Thymus (tissue), 11 donors: ENCODE data around the gene NOC4L. TPM values are rescaled to one million over a fixed set of nuclear protein-coding genes. Genes with fewer than 3 reads are reported as not detected.
A peak's percentile ranks its signal among the peaks of the same experiment; 100 is the strongest.

Source experiments
- DNase-seq, 9 donors: peaks; one replicate each; pipeline ENCODE4 v3.0.0-alpha.2; 2013; ENCODE audit warnings: low spot score in 9 of 9, low read depth in 6 of 9, missing footprints in 1 of 9
- H3K27ac ChIP-seq, 2 donors: one replicate each; pipeline ENCODE4 v1.5.1; 2013; ENCODE audit warnings: control low read depth in 1 of 2, low read depth in 1 of 2, low read length in 1 of 2, mild to moderate bottlenecking in 1 of 2, moderate library complexity in 1 of 2
- H3K27me3 ChIP-seq, 2 donors: one replicate each; pipeline ENCODE4 v1.5.1; 2013; ENCODE audit warnings: low read length in 1 of 2; ENCODE audit not compliant: control insufficient read depth in 2 of 2, insufficient read depth in 1 of 2
- H3K36me3 ChIP-seq, 2 donors: one replicate each; pipeline ENCODE4 v1.5.1; 2013; ENCODE audit warnings: low read length in 1 of 2, mild to moderate bottlenecking in 1 of 2, moderate library complexity in 1 of 2; ENCODE audit not compliant: control insufficient read depth in 2 of 2, insufficient read depth in 2 of 2
- H3K4me1 ChIP-seq, 2 donors: one replicate each; pipeline ENCODE4 v1.5.1; 2013; ENCODE audit warnings: low read length in 2 of 2; ENCODE audit not compliant: control insufficient read depth in 2 of 2, insufficient read depth in 2 of 2
- H3K4me3 ChIP-seq, 2 donors: one replicate each; pipeline ENCODE4 v1.5.1; 2013; ENCODE audit warnings: low read length in 2 of 2, control low read depth in 1 of 2, mild to moderate bottlenecking in 1 of 2
- H3K9me3 ChIP-seq, 2 donors: one replicate each; pipeline ENCODE4 v1.5.1; 2013; ENCODE audit warnings: low read length in 1 of 2, mild to moderate bottlenecking in 1 of 2; ENCODE audit not compliant: control insufficient read depth in 2 of 2, insufficient read depth in 1 of 2
- WGBS: extraction: QIAGEN DNeasy Blood & Tissue Kit; methylation state at CpG from one replicate; pipeline ENCODE4 v1.1.7; 2013; 5-methylcytosine and 5-hydroxymethylcytosine counted together
- polyA plus RNA-seq: library from polyadenylated mRNA; stranded (reverse); fragments of 200-250 nt; gene quantifications from one replicate; pipeline ENCODE4 v1.2.3, GENCODE V29; 2013
- total RNA-seq: library from RNA; stranded (reverse); fragments of 120-200 nt; gene quantifications from one replicate; pipeline ENCODE4 v1.2.4, GENCODE V29; 2013
- donor health status: healthy.

Gene NOC4L
- total and polyA plus RNA-seq, 2 donors, result 9.3 to 41.6 TPM

- H3K4me3 ChIP-seq, result no peak overlapping the region
- no peaks in the 10 kb centered on the region for H3K27me3 ChIP-seq
- peaks cover 14 to 30% of the 10 kb centered on the region in 2 donors for H3K4me1 ChIP-seq
- H3K36me3 ChIP-seq, result no peaks in the 10 kb centered on the region
- H3K27ac ChIP-seq, result no peak overlapping the region
- peaks cover 0 to 14% of the 10 kb centered on the region in 2 donors for H3K9me3 ChIP-seq
- 90% methylated on average over 30 of the region's 30 CpGs for WGBS
- no peak for DNase-seq
These were observed 36.6 kb downstream of the NOC4L start for GRCh38 chr12:132180648-132181546.

- Histone ChIP-seq H3K4me3 (no peak overlapping the region), H3K4me1 (peaks cover 22 to 38% of the 10 kb centered on the region in 2 donors), H3K27ac (no peak overlapping the region), H3K36me3 (no peaks in the 10 kb centered on the region), H3K27me3 (no peaks in the 10 kb centered on the region), H3K9me3 (peaks cover 0 to 21% of the 10 kb centered on the region in 2 donors)
- DNase-seq, result no peak
- WGBS, result 89% methylated on average over 33 of the region's 33 CpGs
These were observed 37.4 kb downstream of the NOC4L start for GRCh38 chr12:132181570-132182200.

GRCh38 chr12:132182206-132182710 is 38.0 kb downstream of the NOC4L start:
- Histone ChIP-seq H3K27ac (no peak overlapping the region), H3K9me3 (peaks cover 0 to 27% of the 10 kb centered on the region in 2 donors), H3K4me3 (no peak overlapping the region), H3K4me1 (peaks cover 25 to 44% of the 10 kb centered on the region in 2 donors), H3K36me3 (no peaks in the 10 kb centered on the region), H3K27me3 (peaks cover 0 to 2% of the 10 kb centered on the region in 2 donors)
- DNase-seq, result no peak
- WGBS, result 93% methylated on average over 21 of the region's 21 CpGs

- peaks cover 0 to 33% of the 10 kb centered on the region in 2 donors for H3K9me3 ChIP-seq
- 90% methylated on average over 10 of the region's 10 CpGs for WGBS
- no peak overlapping the region for H3K27ac ChIP-seq
- no peak overlapping the region for H3K4me3 ChIP-seq
- DNase-seq, result no peak
- no peaks in the 10 kb centered on the region for H3K36me3 ChIP-seq
- H3K4me1 ChIP-seq, result peaks cover 31 to 49% of the 10 kb centered on the region in 2 donors
- peaks cover 0 to 2% of the 10 kb centered on the region in 2 donors for H3K27me3 ChIP-seq
These were observed 38.6 kb downstream of the NOC4L start for GRCh38 chr12:132182711-132183365.

GRCh38 chr12:132185705-132186104 is 41.4 kb downstream of the NOC4L start:
- Histone ChIP-seq H3K4me3 (peak overlapping the region; percentile 20 to 39), H3K4me1 (peaks cover 38 to 54% of the 10 kb centered on the region in 2 donors), H3K9me3 (peaks cover 0 to 38% of the 10 kb centered on the region in 2 donors), H3K27ac (peak overlapping the region; percentile 90 to 96), H3K36me3 (no peaks in the 10 kb centered on the region), H3K27me3 (peaks cover 0 to 7% of the 10 kb centered on the region in 2 donors)
- 24% methylated on average over 16 of the region's 16 CpGs for WGBS
- peak in 8 of 9 donors; percentile 44 to 93 (median 74) for DNase-seq

GRCh38 chr12:132186208-132186856 is 42.1 kb downstream of the NOC4L start:
- peak overlapping the region; percentile 90 to 96 for H3K27ac ChIP-seq
- peak in 1 of 9 donors; percentile 27 for DNase-seq
- H3K36me3 ChIP-seq, result no peaks in the 10 kb centered on the region
- H3K4me3 ChIP-seq, result peak overlapping the region; percentile 20 to 39
- peaks cover 0 to 14% of the 10 kb centered on the region in 2 donors for H3K27me3 ChIP-seq
- WGBS, result 24% methylated on average over 24 of the region's 24 CpGs
- peaks cover 0 to 38% of the 10 kb centered on the region in 2 donors for H3K9me3 ChIP-seq
- peaks cover 39 to 55% of the 10 kb centered on the region in 2 donors for H3K4me1 ChIP-seq

- H3K27ac ChIP-seq, result peak overlapping the region; percentile 90 to 96
- peaks cover 39 to 55% of the 10 kb centered on the region in 2 donors for H3K4me1 ChIP-seq
- WGBS, result 70% methylated on average over 39 of the region's 39 CpGs
- peaks cover 0 to 19% of the 10 kb centered on the region in 2 donors for H3K27me3 ChIP-seq
- H3K4me3 ChIP-seq, result peak overlapping the region in 1 of 2 donors; percentile 39
- peak in 2 of 9 donors; percentile 21 to 58 for DNase-seq
- peaks cover 0 to 38% of the 10 kb centered on the region in 2 donors for H3K9me3 ChIP-seq
- H3K36me3 ChIP-seq, result no peaks in the 10 kb centered on the region
These were observed 42.8 kb downstream of the NOC4L start for GRCh38 chr12:132186857-132187620.
